ENCODE data around the gene PCDHGA1. TPM values are rescaled to one million over a fixed set of nuclear protein-coding genes. Genes with fewer than 3 reads are reported as not detected.

PCDHGA1 gene
- total and polyA plus RNA-seq, 2 of the 4 experiments (the other 2 are of a cell fraction): 0.90 to 0.92 TPM

- CTCF ChIA-PET: no interaction called here
- Histone ChIP-seq H2BK120ac (ENCODE audit: low read depth, low read length) (no peak overlapping the region), H3K4me3 (ENCODE audit: insufficient read depth, low read depth, low read length) (no peak overlapping the region), H4K8ac (ENCODE audit: low read depth in 2 of 2, low read length in 2 of 2) (no peak overlapping the region), H3K27me3 (ENCODE audit: control insufficient read depth, insufficient read depth, low read length) (no peaks in the 10 kb centered on the region), H2AK9ac (replicated peaks; ENCODE audit: low read depth, low read length, poor library complexity) (no peak overlapping the region), H3K9me1 (ENCODE audit: insufficient read depth, low read length) (no peaks in the 10 kb centered on the region), H2BK15ac (ENCODE audit: low read depth, low read length) (no peak overlapping the region), H3K14ac (replicated peaks; ENCODE audit: low read depth, low read length) (no peak overlapping the region), H3K9me3 (ENCODE audit: control insufficient read depth, insufficient read depth, low read length) (peaks cover 60% of the 10 kb centered on the region), H3K4ac (ENCODE audit: low read depth, low read length) (no peak overlapping the region), H4K20me1 (ENCODE audit: insufficient read depth, low read length) (no peaks in the 10 kb centered on the region), H2BK20ac (ENCODE audit: low read depth, low read length) (no peak overlapping the region), H2AFZ (replicated peaks; ENCODE audit: low read length, poor library complexity) (no peak overlapping the region), H2AK5ac (ENCODE audit: low read depth, low read length) (no peak overlapping the region), H3K9ac (ENCODE audit: low read depth, low read length) (no peak overlapping the region), H3K4me2 (ENCODE audit: low read depth, low read length) (peak overlapping the region; percentile 85; the same call in 1 of the 2 replicates), H3K27ac (ENCODE audit: insufficient read depth, low read length) (no peak overlapping the region), H4K91ac (ENCODE audit: insufficient read depth, low read depth, low read length) (no peak overlapping the region), H2BK5ac (ENCODE audit: low read depth, low read length, poor library complexity, severe bottlenecking) (no peak overlapping the region), H3K56ac (ENCODE audit: extremely low read depth, insufficient read depth, low read length) (no peak overlapping the region), H3K36me3 (ENCODE audit: control insufficient read depth, insufficient read depth, low read length) (peaks cover 5% of the 10 kb centered on the region; the same call in 1 of the 2 replicates), H3K4me1 (ENCODE audit: control insufficient read depth, insufficient read depth, low read length) (no peaks in the 10 kb centered on the region), H3K23ac (ENCODE audit: low read depth, low read length) (no peak overlapping the region), H3K79me1 (ENCODE audit: low read depth in 1 of 2, low read length in 2 of 2) (no peaks in the 10 kb centered on the region), H4K5ac (ENCODE audit: low read depth, low read length) (no peak overlapping the region; the same call in 1 of the 2 replicates), H3K18ac (ENCODE audit: low read depth, low read length) (no peak overlapping the region)
- in situ Hi-C loops (cut with MboI; ENCODE audit: low sequenced_read_pairs) (no loop called here), intact Hi-C loops (cut with micrococcal nuclease) (no loop called here), dilution Hi-C loops (cut with HindIII; ENCODE audit: low sequenced_read_pairs, unreplicated experiment) (no loop called here)
- TF ChIP-seq FOS (IDR thresholded peaks at IDR 0.05; ENCODE audit: low read depth, low read length) (no peak), CHD1 (IDR thresholded peaks at IDR 0.05; ENCODE audit: low read depth, low read length) (no peak), RAD21 (IDR thresholded peaks at IDR 0.05; ENCODE audit: low read length) (no peak), SMC3 (IDR thresholded peaks at IDR 0.05; ENCODE audit: low read depth, low read length) (no peak), BHLHE40 (IDR thresholded peaks at IDR 0.05; ENCODE audit: low read depth, low read length) (no peak), USF2 (IDR thresholded peaks at IDR 0.05; ENCODE audit: low read depth, low read length) (no peak), POLR2A (IDR thresholded peaks at IDR 0.05; ENCODE audit: low read depth, low read length) (no peak)
- TF ChIP-seq, protein P1, sequence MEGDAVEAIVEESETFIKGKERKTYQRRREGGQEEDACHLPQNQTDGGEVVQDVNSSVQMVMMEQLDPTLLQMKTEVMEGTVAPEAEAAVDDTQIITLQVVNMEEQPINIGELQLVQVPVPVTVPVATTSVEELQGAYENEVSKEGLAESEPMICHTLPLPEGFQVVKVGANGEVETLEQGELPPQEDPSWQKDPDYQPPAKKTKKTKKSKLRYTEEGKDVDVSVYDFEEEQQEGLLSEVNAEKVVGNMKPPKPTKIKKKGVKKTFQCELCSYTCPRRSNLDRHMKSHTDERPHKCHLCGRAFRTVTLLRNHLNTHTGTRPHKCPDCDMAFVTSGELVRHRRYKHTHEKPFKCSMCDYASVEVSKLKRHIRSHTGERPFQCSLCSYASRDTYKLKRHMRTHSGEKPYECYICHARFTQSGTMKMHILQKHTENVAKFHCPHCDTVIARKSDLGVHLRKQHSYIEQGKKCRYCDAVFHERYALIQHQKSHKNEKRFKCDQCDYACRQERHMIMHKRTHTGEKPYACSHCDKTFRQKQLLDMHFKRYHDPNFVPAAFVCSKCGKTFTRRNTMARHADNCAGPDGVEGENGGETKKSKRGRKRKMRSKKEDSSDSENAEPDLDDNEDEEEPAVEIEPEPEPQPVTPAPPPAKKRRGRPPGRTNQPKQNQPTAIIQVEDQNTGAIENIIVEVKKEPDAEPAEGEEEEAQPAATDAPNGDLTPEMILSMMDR (conservative IDR thresholded peaks at IDR 0.05; ENCODE audit: low read depth, low read length): no peak
- WGBS, 2 experiments (ENCODE audit: extremely low coverage in 2 of 2, insufficient read length in 1 of 2): 48% methylated on average over 17 of the region's 24 CpGs; no CpG with 5 or more reads in 1 of the 2 experiments
- POLR2A ChIA-PET (ENCODE audit: unreplicated experiment): no interaction called here
- ATAC-seq (ENCODE audit: low read depth): no peak
- DNase-seq: no peak
- BruUV-seq (replicated peaks): no TSS peak
Observed at GRCh38 chr5:141355641-141356040, 25.3 kb downstream of the PCDHGA1 start.
